Hepatocyte (in vitro differentiated cells): ENCODE measurements around the gene PRSS33. TPM values are rescaled to one million over a fixed set of nuclear protein-coding genes. Genes with fewer than 3 reads are reported as not detected.

Experiments used
- DNase-seq: peaks from one replicate; pipeline ENCODE4 v3.0.0-alpha.2; 2016; ENCODE audit warnings: low spot score
- H2AFZ ChIP-seq: fragments of 200-600 bp; sonication (generic); 2 replicates; pipeline ENCODE4 v1.6.0; 2016; ENCODE audit warnings: antibody characterized with exemption, mild to moderate bottlenecking
- H3K27ac ChIP-seq: fragments of 200-600 bp; sonication (generic); 2 replicates; pipeline ENCODE4 v1.5.1; 2016; ENCODE audit warnings: mild to moderate bottlenecking
- H3K27me3 ChIP-seq: fragments of 200-600 bp; sonication (generic); 2 replicates; pipeline ENCODE4 v1.6.1; 2016
- H3K36me3 ChIP-seq: fragments of 200-600 bp; sonication (generic); replicated peaks from 2 replicates; pipeline ENCODE4 v1.5.1; 2016; ENCODE audit warnings: low read depth; ENCODE audit not compliant: insufficient read depth
- H3K4me1 ChIP-seq: fragments of 200-600 bp; sonication (generic); 2 replicates; pipeline ENCODE4 v1.5.1; 2016; ENCODE audit warnings: mild to moderate bottlenecking, moderate library complexity; ENCODE audit not compliant: insufficient read depth
- H3K4me2 ChIP-seq: fragments of 200-600 bp; sonication (generic); 2 replicates; pipeline ENCODE4 v1.6.0; 2016
- H3K4me3 ChIP-seq: fragments of 200-600 bp; sonication (generic); 2 replicates; pipeline ENCODE4 v1.5.1; 2016; ENCODE audit warnings: mild to moderate bottlenecking
- H3K79me2 ChIP-seq: fragments of 200-600 bp; sonication (generic); 2 replicates; pipeline ENCODE4 v1.6.0; 2017; ENCODE audit warnings: mild to moderate bottlenecking
- H3K9me2 ChIP-seq: fragments of 200-600 bp; sonication (generic); replicated peaks from 2 replicates; pipeline ENCODE4 v1.6.0; 2017; ENCODE audit warnings: mild to moderate bottlenecking; ENCODE audit not compliant: insufficient read depth
- H3K9me3 ChIP-seq: fragments of 200-600 bp; sonication (generic); 2 replicates; pipeline ENCODE4 v1.5.1; 2016; ENCODE audit warnings: low read depth, mild to moderate bottlenecking
- H4K20me1 ChIP-seq: fragments of 200-600 bp; sonication (generic); 2 replicates; pipeline ENCODE4 v1.6.0; 2016; ENCODE audit warnings: mild to moderate bottlenecking; ENCODE audit not compliant: insufficient read depth, poor library complexity, severe bottlenecking
- CTCF ChIP-seq: fragments of 200-600 bp; sonication (generic); IDR thresholded peaks from 2 replicates; pipeline ENCODE4 v1.5.1; 2016; ENCODE audit warnings: antibody characterized with exemption, mild to moderate bottlenecking; ENCODE audit not compliant: poor library complexity
- EZH2 ChIP-seq: fragments of 200-600 bp; sonication (generic); IDR thresholded peaks from 2 replicates; pipeline ENCODE4 v1.6.1; 2016; ENCODE audit warnings: antibody characterized with exemption, mild to moderate bottlenecking, borderline replicate concordance
- EZH2phosphoT487 ChIP-seq: fragments of 200-600 bp; sonication (generic); IDR thresholded peaks from one replicate; pipeline ENCODE4 v1.6.1; 2018; ENCODE audit warnings: antibody characterized with exemption, mild to moderate bottlenecking, low read depth, moderate library complexity; ENCODE audit not compliant: unreplicated experiment, severe bottlenecking
- WGBS: methylation state at CpG from one replicate; pipeline ENCODE4 v1.1.6; 2016; ENCODE audit warnings: low lambda C conversion rate; ENCODE audit errors: missing lambda C conversion rate; 5-methylcytosine and 5-hydroxymethylcytosine counted together
- polyA plus RNA-seq: library from polyadenylated mRNA; unstranded; fragments of >200 nt; fragmentation: Nextera tagmentation; extraction: Ambion mirVana; gene quantifications from 2 replicates; pipeline ENCODE4 v1.2.1, GENCODE V29; 2016
- total RNA-seq: library from RNA; depleted of rRNA; stranded (reverse); fragments of >200 nt; gene quantifications from 2 replicates; pipeline ENCODE4 v1.2.3, GENCODE V29; 2014

Gene PRSS33
- total and polyA plus RNA-seq, 2 experiments from 2014 or later: not detected

- WGBS: 69% methylated on average over 4 of the region's 4 CpGs
- Histone ChIP-seq H2AFZ (no peak overlapping the region), H3K27ac (no peak overlapping the region), H3K4me1 (no peaks in the 10 kb centered on the region), H3K27me3 (no peaks in the 10 kb centered on the region), H4K20me1 (no peaks in the 10 kb centered on the region), H3K9me3 (no peaks in the 10 kb centered on the region), H3K36me3 (no peaks in the 10 kb centered on the region), H3K4me3 (no peak overlapping the region), H3K9me2 (no peaks in the 10 kb centered on the region), H3K4me2 (no peak overlapping the region), H3K79me2 (no peaks in the 10 kb centered on the region)
- DNase-seq: no peak
- no peak for TF ChIP-seq CTCF
- TF ChIP-seq EZH2: no peak
- TF ChIP-seq EZH2phosphoT487: no peak
These were observed 35.1 kb upstream of the PRSS33 start for GRCh38 chr16:2822496-2822895.

GRCh38 chr16:2822158-2822495, 34.8 kb upstream of the PRSS33 start:
- no peak overlapping the region for H3K4me2 ChIP-seq
- H3K9me3 ChIP-seq: no peaks in the 10 kb centered on the region
- TF ChIP-seq CTCF (no peak), EZH2phosphoT487 (no peak), EZH2 (no peak)
- H3K4me3 ChIP-seq: no peak overlapping the region
- H3K9me2 ChIP-seq: no peaks in the 10 kb centered on the region
- H3K4me1 ChIP-seq: no peaks in the 10 kb centered on the region
- no peaks in the 10 kb centered on the region for H3K79me2 ChIP-seq
- H3K27ac ChIP-seq: no peak overlapping the region
- H3K27me3 ChIP-seq: no peaks in the 10 kb centered on the region
- DNase-seq: no peak
- H2AFZ ChIP-seq: no peak overlapping the region
- no peaks in the 10 kb centered on the region for H4K20me1 ChIP-seq
- no peaks in the 10 kb centered on the region for H3K36me3 ChIP-seq
- 81% methylated on average over 8 of the region's 8 CpGs for WGBS

DNA sequence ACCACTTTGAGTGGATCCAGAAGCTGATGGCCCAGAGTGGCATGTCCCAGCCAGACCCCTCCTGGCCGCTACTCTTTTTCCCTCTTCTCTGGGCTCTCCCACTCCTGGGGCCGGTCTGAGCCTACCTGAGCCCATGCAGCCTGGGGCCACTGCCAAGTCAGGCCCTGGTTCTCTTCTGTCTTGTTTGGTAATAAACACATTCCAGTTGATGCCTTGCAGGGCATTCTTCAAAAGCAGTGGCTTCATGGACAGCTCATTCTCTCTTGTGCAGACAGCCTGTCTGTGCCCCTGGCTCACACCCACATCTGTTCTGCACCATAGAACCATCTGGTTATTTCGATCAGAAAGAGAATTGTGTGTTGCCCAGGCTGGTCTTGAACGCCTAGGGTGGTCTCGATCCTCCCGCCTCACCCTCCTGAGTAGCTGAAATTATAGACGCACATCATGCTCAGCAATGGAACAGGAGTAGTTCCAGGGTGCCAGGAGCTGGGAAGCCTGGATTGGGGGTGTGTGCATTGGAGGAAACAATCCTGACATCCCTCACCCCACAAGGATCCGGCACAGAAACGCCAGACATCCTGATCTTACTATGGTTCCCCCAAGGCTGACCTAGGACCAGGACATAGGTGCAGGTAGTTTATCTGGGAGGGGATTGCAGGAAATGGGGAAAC, 34.3 kb upstream of the PRSS33 start:
- Histone ChIP-seq H3K36me3 (no peaks in the 10 kb centered on the region), H3K9me3 (no peaks in the 10 kb centered on the region), H3K27ac (no peak overlapping the region), H3K4me1 (no peaks in the 10 kb centered on the region), H4K20me1 (no peaks in the 10 kb centered on the region), H3K4me2 (no peak overlapping the region), H3K9me2 (no peaks in the 10 kb centered on the region), H2AFZ (no peak overlapping the region), H3K27me3 (no peaks in the 10 kb centered on the region), H3K79me2 (no peaks in the 10 kb centered on the region), H3K4me3 (no peak overlapping the region)
- TF ChIP-seq EZH2 (no peak), EZH2phosphoT487 (no peak), CTCF (no peak)
- DNase-seq: no peak
- WGBS: 77% methylated on average over 9 of the region's 9 CpGs
